IMR-90 (cell line): ENCODE data around the gene AKR1C4. TPM values are rescaled to one million over a fixed set of nuclear protein-coding genes. Genes with fewer than 3 reads are reported as not detected.

Experiments used
- ATAC-seq: fragments of 200-7000 bp; cut with Tn5 transposase; 2 replicates; pipeline ENCODE4 v1.9.1; 2020; ENCODE audit warnings: low read depth, mild to moderate bottlenecking, moderate library complexity
- BruUV-seq: library from RNA; stranded (reverse); fragments of 400-500 nt; replicated peaks from 2 replicates; lab custom pipeline; 2021; lab: Mats Ljungman, UMichigan
- CTCF ChIA-PET: fragments of 300-600 bp; formaldehyde crosslinking; extraction: SDS; loops from one replicate; lab custom pipeline; 2021; ENCODE audit warnings: antibody characterized with exemption; lab: Yijun Ruan, JAX
- POLR2A ChIA-PET: fragments of 300-600 bp; sonication (Branson Sonifier 250); formaldehyde crosslinking; loops from one replicate; lab custom pipeline; 2022; ENCODE audit warnings: antibody characterized with exemption; ENCODE audit not compliant: unreplicated experiment; lab: Charles Lee
- DNase-seq: peaks from one replicate; pipeline ENCODE4 v3.0.0; 2013
- H2AFZ ChIP-seq: replicated peaks from 2 replicates; pipeline ENCODE3; 2013; ENCODE audit warnings: low read length, mild to moderate bottlenecking; ENCODE audit not compliant: poor library complexity
- H2AK5ac ChIP-seq: 2 replicates; pipeline ENCODE4 v1.6.1; 2013; ENCODE audit warnings: low read depth, low read length, inconsistent platforms
- H2AK9ac ChIP-seq: replicated peaks from 2 replicates; pipeline ENCODE3; 2013; ENCODE audit warnings: mild to moderate bottlenecking, low read depth, low read length, moderate library complexity; ENCODE audit not compliant: poor library complexity
- H2BK120ac ChIP-seq: 2 replicates; pipeline ENCODE4 v1.6.1; 2013; ENCODE audit warnings: low read depth, low read length, inconsistent platforms
- H2BK15ac ChIP-seq: 3 replicates; pipeline ENCODE4 v1.6.1; 2013; ENCODE audit warnings: low read depth, low read length, inconsistent platforms
- H2BK20ac ChIP-seq: 2 replicates; pipeline ENCODE4 v1.6.1; 2013; ENCODE audit warnings: low read depth, mild to moderate bottlenecking, inconsistent platforms, low read length, moderate library complexity
- H2BK5ac ChIP-seq: 2 replicates; pipeline ENCODE4 v1.6.1; 2013; ENCODE audit warnings: mild to moderate bottlenecking, low read depth, low read length, inconsistent platforms; ENCODE audit not compliant: poor library complexity, severe bottlenecking
- H3K14ac ChIP-seq: replicated peaks from 2 replicates; pipeline ENCODE4 v1.6.1; 2013; ENCODE audit warnings: low read depth, low read length, inconsistent platforms
- H3K18ac ChIP-seq: 2 replicates; pipeline ENCODE4 v1.6.1; 2013; ENCODE audit warnings: low read depth, low read length, control low read depth
- H3K23ac ChIP-seq: 2 replicates; pipeline ENCODE4 v1.6.1; 2013; ENCODE audit warnings: low read depth, low read length, inconsistent platforms
- H3K27ac ChIP-seq: 2 replicates; pipeline ENCODE4 v1.5.1; 2013; ENCODE audit warnings: mild to moderate bottlenecking, control low read depth, low read length; ENCODE audit not compliant: insufficient read depth
- H3K27me3 ChIP-seq: 2 replicates; pipeline ENCODE4 v1.6.1; 2013; ENCODE audit warnings: low read length; ENCODE audit not compliant: control insufficient read depth, insufficient read depth
- H3K36me3 ChIP-seq: 2 replicates; pipeline ENCODE4 v1.6.1; 2013; ENCODE audit warnings: low read length, mixed read lengths; ENCODE audit not compliant: control insufficient read depth, insufficient read depth
- H3K4ac ChIP-seq: 2 replicates; pipeline ENCODE4 v1.6.1; 2013; ENCODE audit warnings: low read depth, low read length, inconsistent platforms
- H3K4me1 ChIP-seq: 2 replicates; pipeline ENCODE4 v1.6.1; 2013; ENCODE audit warnings: low read length, mixed read lengths; ENCODE audit not compliant: control insufficient read depth, insufficient read depth
- H3K4me2 ChIP-seq: 2 replicates; pipeline ENCODE4 v1.6.1; 2013; ENCODE audit warnings: low read depth, mild to moderate bottlenecking, control low read depth, low read length, moderate library complexity
- H3K4me3 ChIP-seq: 2 replicates; pipeline ENCODE4 v1.5.1; 2013; ENCODE audit warnings: low read depth, mild to moderate bottlenecking, control low read depth, low read length, moderate library complexity; ENCODE audit not compliant: insufficient read depth
- H3K56ac ChIP-seq: 2 replicates; pipeline ENCODE4 v1.6.1; 2013; ENCODE audit warnings: low read length, inconsistent platforms; ENCODE audit not compliant: insufficient read depth; ENCODE audit errors: extremely low read depth
- H3K79me1 ChIP-seq, 2 experiments: 2 replicates each; pipeline ENCODE4 v1.6.1; 2013; ENCODE audit warnings: low read length in 2 of 2, inconsistent platforms in 1 of 2, low read depth in 1 of 2
- H3K9ac ChIP-seq: 2 replicates; pipeline ENCODE4 v1.6.1; 2013; ENCODE audit warnings: low read depth, low read length, control low read depth
- H3K9me1 ChIP-seq: 2 replicates; pipeline ENCODE4 v1.6.1; 2013; ENCODE audit warnings: low read length, inconsistent platforms; ENCODE audit not compliant: insufficient read depth
- H3K9me3 ChIP-seq: 2 replicates; pipeline ENCODE4 v1.6.1; 2013; ENCODE audit warnings: low read length; ENCODE audit not compliant: control insufficient read depth, insufficient read depth
- H4K20me1 ChIP-seq: 2 replicates; pipeline ENCODE4 v1.6.1; 2013; ENCODE audit warnings: low read length, inconsistent platforms; ENCODE audit not compliant: insufficient read depth
- H4K5ac ChIP-seq: 2 replicates; pipeline ENCODE4 v1.6.1; 2013; ENCODE audit warnings: mild to moderate bottlenecking, low read depth, low read length, control low read depth
- H4K8ac ChIP-seq, 2 experiments: 2 replicates each; pipeline ENCODE4 v1.6.1; 2013; ENCODE audit warnings: low read depth in 2 of 2, low read length in 2 of 2, control low read depth in 1 of 2, inconsistent platforms in 1 of 2
- H4K91ac ChIP-seq: 2 replicates; pipeline ENCODE4 v1.6.1; 2013; ENCODE audit warnings: low read depth, low read length, inconsistent platforms; ENCODE audit not compliant: insufficient read depth
- BHLHE40 ChIP-seq: fragments of 150-350 bp; IDR thresholded peaks from 2 replicates; pipeline ENCODE4 v1.6.1; 2016; ENCODE audit warnings: mild to moderate bottlenecking, low read depth, low read length
- CEBPB ChIP-seq: IDR thresholded peaks from 2 replicates; pipeline ENCODE4 v1.6.1; 2012; ENCODE audit warnings: low read depth, low read length, improper control_type of control experiment
- CHD1 ChIP-seq: IDR thresholded peaks from 2 replicates; pipeline ENCODE4 v1.6.1; 2012; ENCODE audit warnings: low read depth, low read length, improper control_type of control experiment
- ELK1 ChIP-seq: fragments of 150-350 bp; IDR thresholded peaks from 2 replicates; pipeline ENCODE4 v1.6.1; 2016; ENCODE audit warnings: low read depth, mild to moderate bottlenecking, low read length, moderate library complexity, borderline replicate concordance
- FOS ChIP-seq: fragments of 150-350 bp; IDR thresholded peaks from 2 replicates; pipeline ENCODE4 v1.6.1; 2016; ENCODE audit warnings: low read depth, low read length
- MAFK ChIP-seq: IDR thresholded peaks from 2 replicates; pipeline ENCODE4 v1.6.1; 2012; ENCODE audit warnings: low read depth, low read length, improper control_type of control experiment
- MAZ ChIP-seq: IDR thresholded peaks from 2 replicates; pipeline ENCODE4 v1.6.1; 2012; ENCODE audit warnings: low read depth, mild to moderate bottlenecking, low read length, improper control_type of control experiment, moderate library complexity, borderline replicate concordance
- MXI1 ChIP-seq: IDR thresholded peaks from 2 replicates; pipeline ENCODE4 v1.6.1; 2012; ENCODE audit warnings: low read depth, mild to moderate bottlenecking, low read length, moderate library complexity, borderline replicate concordance
- NFE2L2 ChIP-seq: fragments of 150-350 bp; IDR thresholded peaks from 2 replicates; pipeline ENCODE4 v1.6.1; 2016; ENCODE audit warnings: low read depth, mild to moderate bottlenecking, low read length
- POLR2A ChIP-seq: IDR thresholded peaks from 2 replicates; pipeline ENCODE4 v1.6.1; 2012; ENCODE audit warnings: mild to moderate bottlenecking, low read depth, low read length
- RAD21 ChIP-seq: IDR thresholded peaks from 2 replicates; pipeline ENCODE4 v1.6.1; 2012; ENCODE audit warnings: low read length, improper control_type of control experiment
- RCOR1 ChIP-seq: IDR thresholded peaks from 2 replicates; pipeline ENCODE4 v1.6.1; 2012; ENCODE audit warnings: mild to moderate bottlenecking, low read length, improper control_type of control experiment; ENCODE audit not compliant: insufficient replicate concordance
- RFX5 ChIP-seq: IDR thresholded peaks from 2 replicates; pipeline ENCODE4 v1.8.0; 2012; ENCODE audit warnings: low read depth, mild to moderate bottlenecking, low read length, moderate library complexity
- USF2 ChIP-seq: fragments of 150-350 bp; IDR thresholded peaks from 2 replicates; pipeline ENCODE4 v1.6.1; 2017; ENCODE audit warnings: mild to moderate bottlenecking, antibody characterized with exemption, low read length, low read depth
- WGBS, 2 experiments: methylation state at CpG; one replicate each; pipeline versions ENCODE4 v1.1.5 to v1.1.7; 2013; ENCODE audit warnings: missing lambda C conversion rate in 2 of 2; ENCODE audit not compliant: insufficient read length in 1 of 2; ENCODE audit errors: extremely low coverage in 2 of 2; 5-methylcytosine and 5-hydroxymethylcytosine counted together
- dilution Hi-C: fragments of 300-500 bp; cut with HindIII; formaldehyde crosslinking; loops from one replicate; pipeline ENCODE4 v1.14.3; 2018; ENCODE audit warnings: low sequenced_read_pairs; ENCODE audit not compliant: unreplicated experiment
- in situ Hi-C: fragments of 300-500 bp; cut with MboI; formaldehyde crosslinking; loops from 3 replicates; pipeline ENCODE4 v1.14.3; 2019; ENCODE audit warnings: low sequenced_read_pairs, inconsistent platforms, mixed read lengths
- intact Hi-C: fragments of 100-400 bp; cut with micrococcal nuclease; formaldehyde crosslinking; loops from 2 replicates; pipeline ENCODE4 v1.10.0; 2022
- polyA plus RNA-seq, 3 experiments: library from polyadenylated mRNA; depleted of rRNA; stranded (reverse); fragments of >200 nt; gene quantifications; 2 replicates each; pipeline ENCODE4 v1.2.3, GENCODE V29; 2012; ENCODE audit warnings: low replicate concordance in 1 of 3
- total RNA-seq: library from RNA; depleted of rRNA; stranded (reverse); fragments of >200 nt; gene quantifications from 2 replicates; pipeline ENCODE4 v1.2.3, GENCODE V29; 2012

The AKR1C4 gene
- total and polyA plus RNA-seq, 2 of the 4 experiments (the other 2 are of a cell fraction) = not detected

DNA sequence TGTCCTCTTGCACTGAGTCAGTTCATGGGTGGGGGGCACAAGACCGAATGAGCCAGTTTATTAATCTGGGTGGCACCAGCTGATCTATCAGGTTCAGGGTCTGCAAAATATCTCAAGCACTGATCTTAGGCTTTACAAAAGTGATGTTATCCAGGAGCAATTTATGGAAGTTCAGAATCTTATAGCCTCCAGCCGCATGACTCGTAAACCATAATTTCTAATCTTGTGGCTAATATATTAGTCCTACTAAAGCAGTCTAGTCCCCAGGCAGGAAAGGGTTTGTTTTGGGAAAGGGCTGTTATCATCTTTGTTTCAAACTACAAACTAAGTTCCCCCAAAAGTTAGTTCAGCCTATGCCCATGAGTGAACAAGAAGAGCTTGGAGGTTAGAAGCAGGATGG, 45.6 kb upstream of the AKR1C4 start:
- ATAC-seq (no peak), DNase-seq (no peak)
- no peaks in the 10 kb centered on the region for H3K36me3 ChIP-seq
- H2BK5ac ChIP-seq = no peak overlapping the region
- 60% methylated on average over 1 of the region's 3 CpGs; no CpG with 5 or more reads in 1 of the 2 experiments for WGBS, 2 experiments
- no peak overlapping the region for H2BK20ac ChIP-seq
- H3K23ac ChIP-seq = no peak overlapping the region
- no peak overlapping the region for H3K4ac ChIP-seq
- no peak overlapping the region for H2AFZ ChIP-seq
- no peak overlapping the region for H4K8ac ChIP-seq
- H3K79me1 ChIP-seq = no peaks in the 10 kb centered on the region
- H4K5ac ChIP-seq = no peak overlapping the region
- H3K56ac ChIP-seq = no peak overlapping the region
- no peak overlapping the region for H3K4me3 ChIP-seq
- H3K9ac ChIP-seq = no peak overlapping the region
- dilution Hi-C loops = no loop called here
- intact Hi-C loops = no loop called here
- H3K27me3 ChIP-seq = no peaks in the 10 kb centered on the region
- no peaks in the 10 kb centered on the region for H4K20me1 ChIP-seq
- H2AK5ac ChIP-seq = no peak overlapping the region
- CTCF ChIA-PET = no interaction called here
- H2BK120ac ChIP-seq = no peak overlapping the region
- POLR2A ChIA-PET = no interaction called here
- H3K4me1 ChIP-seq = no peaks in the 10 kb centered on the region
- no peak overlapping the region for H2BK15ac ChIP-seq
- H4K91ac ChIP-seq = no peak overlapping the region
- no peak overlapping the region for H3K4me2 ChIP-seq
- H3K9me1 ChIP-seq = no peaks in the 10 kb centered on the region
- BruUV-seq = no TSS peak
- H3K27ac ChIP-seq = no peak overlapping the region
- in situ Hi-C loops = no loop called here
- H2AK9ac ChIP-seq = no peak overlapping the region
- H3K9me3 ChIP-seq = no peaks in the 10 kb centered on the region; the same call in 1 of the 2 replicates
- H3K18ac ChIP-seq = no peak overlapping the region
- H3K14ac ChIP-seq = no peak overlapping the region
- TF ChIP-seq MXI1 (no peak), CEBPB (no peak), RFX5 (no peak), RAD21 (no peak), FOS (no peak), MAZ (no peak), POLR2A (no peak), RCOR1 (no peak), ELK1 (no peak), MAFK (no peak), USF2 (no peak), BHLHE40 (no peak), CHD1 (no peak), NFE2L2 (no peak)
